ENCODE results near the gene FAM83F. TPM values are rescaled to one million over a fixed set of nuclear protein-coding genes. Genes with fewer than 3 reads are reported as not detected.

The FAM83F gene
- total RNA-seq, 1 donor from 2014 or later: 1.1 TPM

GRCh38 chr22:40036591-40037225 lies 42.0 kb downstream of the FAM83F start:
- peaks cover 9% of the 10 kb centered on the region for H3K27me3 Mint-ChIP-seq (ENCODE audit: unreplicated experiment)
- H3K9me3 Mint-ChIP-seq (ENCODE audit: unreplicated experiment): no peaks in the 10 kb centered on the region
- no peak overlapping the region for H3K27ac Mint-ChIP-seq (ENCODE audit: unreplicated experiment)
- H3K36me3 Mint-ChIP-seq (ENCODE audit: unreplicated experiment): no peaks in the 10 kb centered on the region
- H3K4me3 Mint-ChIP-seq (ENCODE audit: unreplicated experiment): no peak overlapping the region
- peak; percentile 65 for TF ChIP-seq CTCF (IDR thresholded peaks at IDR 0.05; ENCODE audit: partially characterized antibody, unreplicated experiment)
- peak; percentile 81 for DNase-seq
- H3K4me1 Mint-ChIP-seq (ENCODE audit: low read depth, unreplicated experiment): peaks cover 1% of the 10 kb centered on the region

GRCh38 chr22:40037320-40037719 lies 42.6 kb downstream of the FAM83F start:
- Mint-ChIP-seq H3K27ac (ENCODE audit: unreplicated experiment) (no peak overlapping the region), H3K4me3 (ENCODE audit: unreplicated experiment) (no peak overlapping the region), H3K36me3 (ENCODE audit: unreplicated experiment) (no peaks in the 10 kb centered on the region), H3K4me1 (ENCODE audit: low read depth, unreplicated experiment) (peaks cover under 1% of the 10 kb centered on the region), H3K27me3 (ENCODE audit: unreplicated experiment) (peaks cover 9% of the 10 kb centered on the region), H3K9me3 (ENCODE audit: unreplicated experiment) (no peaks in the 10 kb centered on the region)
- no peak for DNase-seq
- TF ChIP-seq CTCF (IDR thresholded peaks at IDR 0.05; ENCODE audit: partially characterized antibody, unreplicated experiment): no peak

GRCh38 chr22:40039482-40040115 lies 44.8 kb downstream of the FAM83F start:
- no peaks in the 10 kb centered on the region for H3K36me3 Mint-ChIP-seq (ENCODE audit: unreplicated experiment)

GRCh38 chr22:40040927-40041326 lies 46.2 kb downstream of the FAM83F start:
- peaks cover 12% of the 10 kb centered on the region for H3K9me3 Mint-ChIP-seq (ENCODE audit: unreplicated experiment)
- peaks cover 2% of the 10 kb centered on the region for H3K4me1 Mint-ChIP-seq (ENCODE audit: low read depth, unreplicated experiment)
- peaks cover 13% of the 10 kb centered on the region for H3K27me3 Mint-ChIP-seq (ENCODE audit: unreplicated experiment)
- DNase-seq: no peak
- H3K4me3 Mint-ChIP-seq (ENCODE audit: unreplicated experiment): no peak overlapping the region
- H3K27ac Mint-ChIP-seq (ENCODE audit: unreplicated experiment): no peak overlapping the region
- no peaks in the 10 kb centered on the region for H3K36me3 Mint-ChIP-seq (ENCODE audit: unreplicated experiment)
- TF ChIP-seq CTCF (IDR thresholded peaks at IDR 0.05; ENCODE audit: partially characterized antibody, unreplicated experiment): no peak

More at GRCh38 chr22:40039482-40040115, 44.8 kb downstream of the FAM83F start:
- Mint-ChIP-seq H3K4me3 (ENCODE audit: unreplicated experiment) (no peak overlapping the region), H3K9me3 (ENCODE audit: unreplicated experiment) (peaks cover 11% of the 10 kb centered on the region), H3K27me3 (ENCODE audit: unreplicated experiment) (peaks cover 12% of the 10 kb centered on the region), H3K4me1 (ENCODE audit: low read depth, unreplicated experiment) (peaks cover 2% of the 10 kb centered on the region), H3K27ac (ENCODE audit: unreplicated experiment) (no peak overlapping the region)
- DNase-seq: no peak
- no peak for TF ChIP-seq CTCF (IDR thresholded peaks at IDR 0.05; ENCODE audit: partially characterized antibody, unreplicated experiment)
